WTC11 (cell line): ENCODE results near the gene C19orf67. TPM values are rescaled to one million over a fixed set of nuclear protein-coding genes. Genes with fewer than 3 reads are reported as not detected.

Experiments used
- ATAC-seq: fragments of 200-7000 bp; cut with Tn5 transposase; 2 replicates; pipeline ENCODE4 v1.10.0; 2021; ENCODE audit warnings: mild to moderate bottlenecking, moderate library complexity
- CTCF ChIA-PET: fragments of 300-600 bp; sonication (Branson Sonifier 250); formaldehyde crosslinking; loops from one replicate; lab custom pipeline; 2021; ENCODE audit warnings: antibody characterized with exemption; lab: Charles Lee
- POLR2A ChIA-PET: fragments of 350-600 bp; sonication (Branson Sonifier 250); formaldehyde crosslinking; loops from one replicate; lab custom pipeline; 2021; ENCODE audit warnings: antibody characterized with exemption; lab: Charles Lee
- DNase-seq: peaks from one replicate; pipeline ENCODE4 v3.0.0; 2021; ENCODE audit warnings: low spot score
- H3K27ac Mint-ChIP-seq: 2 replicates; pipeline ENCODE4 v1.8.0; 2021; ENCODE audit warnings: mixed read lengths
- H3K27me3 Mint-ChIP-seq: 2 replicates; pipeline ENCODE4 v1.8.0; 2021; ENCODE audit warnings: low read depth, mild to moderate bottlenecking, moderate library complexity, mixed read lengths
- H3K36me3 Mint-ChIP-seq: 2 replicates; pipeline ENCODE4 v1.8.0; 2021; ENCODE audit warnings: mixed read lengths
- H3K4me1 Mint-ChIP-seq: 2 replicates; pipeline ENCODE4 v1.8.0; 2022; ENCODE audit warnings: mixed read lengths
- H3K4me3 Mint-ChIP-seq: 2 replicates; pipeline ENCODE4 v1.8.0; 2021; ENCODE audit warnings: mild to moderate bottlenecking, moderate library complexity, mixed read lengths
- H3K9me3 Mint-ChIP-seq: 2 replicates; pipeline ENCODE4 v1.8.0; 2021; ENCODE audit warnings: mixed read lengths
- ATF1 ChIP-seq: sonication (generic); formaldehyde crosslinking; IDR thresholded peaks from 2 replicates; pipeline ENCODE4 v1.8.1; 2023; ENCODE audit warnings: mild to moderate bottlenecking, moderate library complexity, missing genetic modification reagents
- CBFB ChIP-seq: sonication (generic); formaldehyde crosslinking; IDR thresholded peaks from 2 replicates; pipeline ENCODE4 v1.8.1; 2022; ENCODE audit warnings: mild to moderate bottlenecking, low read depth, missing genetic modification reagents
- CDX4 ChIP-seq: fragments of 250-450 bp; sonication (Bioruptor Pico); IDR thresholded peaks from 2 replicates; pipeline ENCODE4 v1.9.0; 2021; ENCODE audit warnings: moderate library complexity, mild to moderate bottlenecking, inconsistent platforms, borderline replicate concordance
- EMX1 ChIP-seq: fragments of 250-450 bp; sonication (Bioruptor Pico); IDR thresholded peaks from 2 replicates; pipeline ENCODE4 v1.8.0; 2021; ENCODE audit warnings: mild to moderate bottlenecking
- FOXK1 ChIP-seq: sonication (generic); formaldehyde crosslinking; IDR thresholded peaks from 2 replicates; pipeline ENCODE4 v1.8.0; 2022; ENCODE audit warnings: mild to moderate bottlenecking, moderate library complexity, missing genetic modification reagents
- GRHL2 ChIP-seq: fragments of 250-450 bp; sonication (Bioruptor Pico); IDR thresholded peaks from 2 replicates; pipeline ENCODE4 v1.8.0; 2022; ENCODE audit warnings: mild to moderate bottlenecking, moderate library complexity; ENCODE audit not compliant: insufficient replicate concordance, severe bottlenecking
- IRF2 ChIP-seq: sonication (generic); formaldehyde crosslinking; IDR thresholded peaks from 2 replicates; pipeline ENCODE4 v1.8.0; 2022; ENCODE audit warnings: low read depth, missing genetic modification reagents, borderline replicate concordance
- JAZF1 ChIP-seq: fragments of 250-450 bp; sonication (Bioruptor Pico); IDR thresholded peaks from 2 replicates; pipeline ENCODE4 v1.9.0; 2021; ENCODE audit warnings: moderate library complexity, mild to moderate bottlenecking, inconsistent platforms
- MLX ChIP-seq: sonication (generic); formaldehyde crosslinking; IDR thresholded peaks from 2 replicates; pipeline ENCODE4 v1.8.1; 2023; ENCODE audit warnings: mild to moderate bottlenecking, missing genetic modification reagents, moderate library complexity
- NFYB ChIP-seq: sonication (generic); formaldehyde crosslinking; conservative IDR thresholded peaks from 2 replicates; pipeline ENCODE4 v1.8.0; 2022; ENCODE audit warnings: low read depth, missing genetic modification reagents
- NR2C2 ChIP-seq: sonication (generic); formaldehyde crosslinking; IDR thresholded peaks from 2 replicates; pipeline ENCODE4 v1.8.0; 2022; ENCODE audit warnings: mild to moderate bottlenecking, missing genetic modification reagents
- NR3C1 ChIP-seq: sonication (generic); formaldehyde crosslinking; conservative IDR thresholded peaks from 2 replicates; pipeline ENCODE4 v1.8.1; 2023; ENCODE audit warnings: low read depth, mild to moderate bottlenecking, missing genetic modification reagents
- SMAD3 ChIP-seq: sonication (generic); formaldehyde crosslinking; IDR thresholded peaks from 2 replicates; pipeline ENCODE4 v1.8.0; 2022; ENCODE audit warnings: missing genetic modification reagents, mild to moderate bottlenecking, borderline replicate concordance
- SMAD4 ChIP-seq: sonication (generic); formaldehyde crosslinking; IDR thresholded peaks from 2 replicates; pipeline ENCODE4 v1.8.0; 2022; ENCODE audit warnings: mild to moderate bottlenecking, missing genetic modification reagents
- TEAD4 ChIP-seq: sonication (generic); formaldehyde crosslinking; IDR thresholded peaks from 2 replicates; pipeline ENCODE4 v1.8.0; 2022; ENCODE audit warnings: mild to moderate bottlenecking, missing genetic modification reagents
- TP53 ChIP-seq: sonication (generic); formaldehyde crosslinking; IDR thresholded peaks from 2 replicates; pipeline ENCODE4 v1.8.1; 2023; ENCODE audit warnings: mild to moderate bottlenecking, missing genetic modification reagents
- USF1 ChIP-seq: sonication (generic); formaldehyde crosslinking; IDR thresholded peaks from 2 replicates; pipeline ENCODE4 v1.8.0; 2022; ENCODE audit warnings: mild to moderate bottlenecking, missing genetic modification reagents
- USF2 ChIP-seq: sonication (generic); formaldehyde crosslinking; IDR thresholded peaks from 2 replicates; pipeline ENCODE4 v1.8.1; 2023; ENCODE audit warnings: mild to moderate bottlenecking, missing genetic modification reagents, moderate library complexity
- ZNF121 ChIP-seq: sonication (generic); formaldehyde crosslinking; IDR thresholded peaks from 2 replicates; pipeline ENCODE4 v1.8.0; 2023; ENCODE audit warnings: missing genetic modification reagents
- ZNF317 ChIP-seq: sonication (generic); formaldehyde crosslinking; IDR thresholded peaks from 2 replicates; pipeline ENCODE4 v1.8.1; 2023; ENCODE audit warnings: low read depth, mild to moderate bottlenecking, moderate library complexity, missing genetic modification reagents, borderline replicate concordance
- ZNF396 ChIP-seq: fragments of 250-450 bp; sonication (Bioruptor Pico); IDR thresholded peaks from 2 replicates; pipeline ENCODE4 v1.8.0; 2021; ENCODE audit warnings: mild to moderate bottlenecking, moderate library complexity, borderline replicate concordance
- total RNA-seq: library from RNA; stranded (reverse); gene quantifications from 3 replicates; pipeline ENCODE4 v1.2.3, GENCODE V29; 2021
- TF ChIP-seq, protein P1 (sequence below): sonication (generic); formaldehyde crosslinking; IDR thresholded peaks from 2 replicates; pipeline ENCODE4 v1.8.1; 2023; ENCODE audit warnings: mild to moderate bottlenecking, missing genetic modification reagents

Gene C19orf67
- total RNA-seq, 1 experiment from 2014 or later: 0.35 TPM

DNA sequence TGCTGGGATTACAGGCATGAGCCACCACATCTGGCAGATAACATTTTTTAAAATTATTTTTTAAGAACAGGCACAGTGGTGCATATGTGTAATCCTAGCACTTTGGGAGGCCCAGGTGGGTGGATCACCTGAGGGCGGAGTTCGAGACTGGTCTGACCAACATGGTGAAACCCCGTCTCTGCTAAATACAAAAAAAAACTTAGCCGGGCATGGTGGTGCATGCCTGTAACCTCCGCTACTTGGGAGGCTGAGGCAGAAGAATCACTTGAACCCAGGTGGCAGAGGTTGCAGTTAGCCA lies 23.1 kb downstream of the C19orf67 start:
- Mint-ChIP-seq H3K27me3 (peaks cover 26% of the 10 kb centered on the region), H3K36me3 (no peaks in the 10 kb centered on the region), H3K4me3 (no peak overlapping the region), H3K4me1 (peaks cover 12% of the 10 kb centered on the region), H3K27ac (no peak overlapping the region), H3K9me3 (no peaks in the 10 kb centered on the region)
- POLR2A ChIA-PET: no interaction called here
- DNase-seq: no peak
- ATAC-seq: no peak
- CTCF ChIA-PET: interaction anchor here (7.3 to 7.8 kb wide), 2 partner anchors 9 to 16 kb away, joined by 164 to 187 read pairs; partner anchors contain the start of gene MISP3
- TF ChIP-seq ZNF396 (CRISPR knock-in tag) (no peak), TP53 (no peak), IRF2 (no peak), ATF1 (CRISPR knock-in tag) (no peak), NR2C2 (CRISPR knock-in tag) (no peak), JAZF1 (CRISPR knock-in tag) (no peak), MLX (CRISPR knock-in tag) (no peak), ZNF317 (CRISPR knock-in tag) (no peak), FOXK1 (CRISPR knock-in tag) (no peak), CDX4 (no peak), TEAD4 (CRISPR knock-in tag) (no peak), NR3C1 (CRISPR knock-in tag) (no peak), NFYB (CRISPR knock-in tag) (no peak), SMAD3 (CRISPR knock-in tag) (no peak), EMX1 (CRISPR knock-in tag) (no peak), CBFB (CRISPR knock-in tag) (no peak), USF1 (CRISPR knock-in tag) (no peak), USF2 (CRISPR knock-in tag) (no peak)
- TF ChIP-seq, protein P1, sequence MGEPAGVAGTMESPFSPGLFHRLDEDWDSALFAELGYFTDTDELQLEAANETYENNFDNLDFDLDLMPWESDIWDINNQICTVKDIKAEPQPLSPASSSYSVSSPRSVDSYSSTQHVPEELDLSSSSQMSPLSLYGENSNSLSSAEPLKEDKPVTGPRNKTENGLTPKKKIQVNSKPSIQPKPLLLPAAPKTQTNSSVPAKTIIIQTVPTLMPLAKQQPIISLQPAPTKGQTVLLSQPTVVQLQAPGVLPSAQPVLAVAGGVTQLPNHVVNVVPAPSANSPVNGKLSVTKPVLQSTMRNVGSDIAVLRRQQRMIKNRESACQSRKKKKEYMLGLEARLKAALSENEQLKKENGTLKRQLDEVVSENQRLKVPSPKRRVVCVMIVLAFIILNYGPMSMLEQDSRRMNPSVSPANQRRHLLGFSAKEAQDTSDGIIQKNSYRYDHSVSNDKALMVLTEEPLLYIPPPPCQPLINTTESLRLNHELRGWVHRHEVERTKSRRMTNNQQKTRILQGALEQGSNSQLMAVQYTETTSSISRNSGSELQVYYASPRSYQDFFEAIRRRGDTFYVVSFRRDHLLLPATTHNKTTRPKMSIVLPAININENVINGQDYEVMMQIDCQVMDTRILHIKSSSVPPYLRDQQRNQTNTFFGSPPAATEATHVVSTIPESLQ (CRISPR knock-in tag): no peak
- TF ChIP-seq, all 79 proteins: peak for 0

- no peaks in the 10 kb centered on the region for H3K36me3 Mint-ChIP-seq
- TF ChIP-seq GRHL2 (CRISPR knock-in tag) (no peak), ZNF121 (CRISPR knock-in tag) (peak; percentile 65; the same call in 1 of the 2 replicates), SMAD4 (no peak)
- H3K27ac Mint-ChIP-seq: no peak within 1 kb of the TSS
- H3K27me3 Mint-ChIP-seq: peaks cover 26% of the 10 kb centered on the region
- no peak within 1 kb of the TSS for H3K4me3 Mint-ChIP-seq
- H3K4me1 Mint-ChIP-seq: peaks cover 13% of the 10 kb centered on the region
- DNase-seq: no peak
- ChIA-PET POLR2A (no interaction called here), CTCF (interaction anchor here (0.5 to 7.8 kb wide), 3 partner anchors 9 to 268 kb away, joined by 3 to 187 read pairs (median 164); partner anchors contain the start of gene MISP3)
- ATAC-seq: no peak
- H3K9me3 Mint-ChIP-seq: no peaks in the 10 kb centered on the region
These were observed 23.6 kb downstream of the C19orf67 start, which contains the start of gene PALM3 for GRCh38 chr19:14061751-14062557. PALM3 (minus strand) TSS chr19:14062076; CDS start chr19:14061980, 96 bp downstream.
